GM18861 (cell line): Measurements from ENCODE around the gene IGF2BP2.
"Not testable (repeated sequence)": the region's sequence is repeated elsewhere in the genome, so short reads cannot be mapped to it uniquely, and the experiment has no call there.

Experiments
- ATAC-seq: cut with Tn5 transposase; IDR thresholded peaks from one replicate; pipeline ENCODE4 v1.9.1; 2021; ENCODE audit not compliant: unreplicated experiment

Gene IGF2BP2

GRCh38 chr3:185838417-185838989 is 13.7 kb upstream of the IGF2BP2 start:
- ATAC-seq = not testable (repeated sequence)

GRCh38 chr3:185837414-185837813 is 12.6 kb upstream of the IGF2BP2 start:
- ATAC-seq = no peak

GRCh38 chr3:185831990-185832389 is 7.1 kb upstream of the IGF2BP2 start:
- ATAC-seq = no peak

- ATAC-seq = no peak
These were observed 6.4 kb upstream of the IGF2BP2 start for GRCh38 chr3:185831195-185831594.

GRCh38 chr3:185830018-185830797 is 5.4 kb upstream of the IGF2BP2 start:
- ATAC-seq = no peak

GRCh38 chr3:185828755-185829154 is 3.9 kb upstream of the IGF2BP2 start:
- no peak for ATAC-seq

GRCh38 chr3:185827595-185828344 is 2.9 kb upstream of the IGF2BP2 start:
- no peak for ATAC-seq

- peak; percentile 29 for ATAC-seq
These were observed 1.0 kb upstream of the IGF2BP2 start for GRCh38 chr3:185825639-185826481.

GRCh38 chr3:185824051-185825005 is 514 bp downstream of the IGF2BP2 start:
- no peak for ATAC-seq

GRCh38 chr3:185823078-185824044 is 1.5 kb downstream of the IGF2BP2 start:
- ATAC-seq = no peak

- no peak for ATAC-seq
These were observed 2.4 kb downstream of the IGF2BP2 start for GRCh38 chr3:185822221-185823000.

GRCh38 chr3:185820973-185821758 is 3.7 kb downstream of the IGF2BP2 start:
- no peak for ATAC-seq

- no peak for ATAC-seq
These were observed 6.5 kb downstream of the IGF2BP2 start for GRCh38 chr3:185818267-185818875.

GRCh38 chr3:185815391-185816282 is 9.2 kb downstream of the IGF2BP2 start:
- no peak for ATAC-seq

GRCh38 chr3:185813691-185814215 is 11.1 kb downstream of the IGF2BP2 start:
- no peak for ATAC-seq

- ATAC-seq = no peak
These were observed 11.6 kb downstream of the IGF2BP2 start for GRCh38 chr3:185813205-185813604.
